Fibroblast of upper back skin (primary cell): ENCODE measurements around the gene TXNIP.
A peak's percentile ranks its signal among the peaks of the same experiment; 100 is the strongest.

Source experiments
- DNase-seq: peaks from one replicate; pipeline ENCODE4 v3.0.0-alpha.2; 2013

TXNIP gene

GRCh38 chr1:145961425-145962156, 34.8 kb downstream of the TXNIP start:
- no peak for DNase-seq

- DNase-seq, result no peak
These were observed 35.3 kb downstream of the TXNIP start for GRCh38 chr1:145961109-145961424.

- DNase-seq, result peak; percentile 58
These were observed 35.8 kb downstream of the TXNIP start for GRCh38 chr1:145960468-145961108.

- DNase-seq, result no peak
These were observed 36.4 kb downstream of the TXNIP start for GRCh38 chr1:145959957-145960467.

DNA sequence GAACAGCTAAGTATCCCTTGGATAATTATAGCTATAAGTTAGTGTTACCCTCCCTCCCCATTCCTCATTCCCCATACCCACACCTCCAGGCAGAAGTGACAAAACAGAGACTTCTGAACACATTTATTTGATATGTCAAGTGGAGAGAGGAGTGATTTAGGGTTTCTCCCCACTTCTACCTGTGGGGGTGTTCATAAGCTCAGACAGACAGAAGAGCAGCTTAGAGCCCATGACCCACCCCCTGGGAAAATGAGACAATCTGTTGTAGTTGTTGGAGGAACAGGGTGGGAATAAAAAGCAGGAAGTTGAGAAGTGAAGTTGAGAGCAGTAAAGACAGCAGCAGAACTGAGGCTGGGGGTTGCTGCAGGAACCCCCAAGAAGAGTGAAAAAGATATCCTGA, 37.0 kb downstream of the TXNIP start:
- DNase-seq, result no peak

- no peak for DNase-seq
These were observed 37.6 kb downstream of the TXNIP start for GRCh38 chr1:145958734-145959133.

- peak; percentile 97 for DNase-seq
These were observed 38.7 kb downstream of the TXNIP start, which contains the start of gene LIX1L for GRCh38 chr1:145957443-145958319. Gene LIX1L, minus strand, starts transcription at chr1:145958017. Its CDS starts 90 bp downstream, at chr1:145957927.

DNA sequence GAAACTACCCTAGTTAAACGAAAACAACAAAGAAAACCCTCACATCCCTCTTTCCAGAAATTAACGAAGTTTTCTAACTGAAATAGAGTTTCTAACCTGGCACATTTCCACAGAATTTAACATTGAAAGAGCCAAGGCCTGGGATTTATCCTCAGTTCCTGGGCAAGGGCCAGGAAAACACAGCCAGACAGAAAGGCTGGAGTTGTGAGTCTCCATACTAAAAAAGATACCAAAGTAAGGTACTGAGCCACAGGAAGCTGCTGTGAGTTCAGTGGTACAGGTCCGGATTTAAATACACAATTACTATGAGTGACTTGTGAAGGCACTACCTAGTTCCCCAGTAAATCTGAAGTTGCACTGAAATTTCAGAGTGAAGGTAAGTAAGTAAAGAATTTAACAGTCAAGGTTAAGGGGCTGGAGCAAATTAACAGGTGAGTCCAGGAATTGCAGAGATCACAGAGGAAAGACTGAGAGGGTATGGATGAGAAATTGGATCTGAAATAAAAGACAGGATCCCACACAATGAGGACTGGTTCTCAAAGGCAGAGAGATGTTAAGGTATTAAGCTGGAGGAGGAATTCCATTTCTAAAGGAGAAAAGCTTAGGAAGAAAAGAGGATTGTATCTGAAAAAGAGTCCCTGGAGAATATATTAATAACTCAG, 39.5 kb downstream of the TXNIP start:
- peak; percentile 55 for DNase-seq

DNA sequence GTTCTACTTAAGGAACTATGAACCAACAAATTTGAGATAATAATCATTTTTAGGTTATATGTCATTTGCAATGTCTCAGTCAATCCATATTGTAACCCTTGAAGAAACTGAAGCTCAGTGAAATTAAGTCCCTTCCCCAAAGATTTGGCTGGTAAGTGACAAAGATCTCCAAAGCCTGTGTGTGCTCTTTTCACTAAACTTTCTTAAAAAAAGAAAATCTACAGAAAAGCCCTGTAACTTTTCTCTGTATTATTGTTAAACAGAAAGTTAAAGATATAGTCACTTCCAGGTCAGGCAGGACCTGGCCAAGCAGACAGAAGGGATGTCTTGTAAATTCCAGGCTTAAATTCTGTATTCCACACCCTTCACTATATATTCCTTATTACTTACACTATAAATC, 40.0 kb downstream of the TXNIP start:
- no peak for DNase-seq

GRCh38 chr1:145955436-145955835, 40.9 kb downstream of the TXNIP start:
- no peak for DNase-seq

- no peak for DNase-seq
These were observed 42.5 kb downstream of the TXNIP start for GRCh38 chr1:145953861-145954260.

- DNase-seq, result no peak
These were observed 43.5 kb downstream of the TXNIP start for GRCh38 chr1:145952903-145953302.

DNA sequence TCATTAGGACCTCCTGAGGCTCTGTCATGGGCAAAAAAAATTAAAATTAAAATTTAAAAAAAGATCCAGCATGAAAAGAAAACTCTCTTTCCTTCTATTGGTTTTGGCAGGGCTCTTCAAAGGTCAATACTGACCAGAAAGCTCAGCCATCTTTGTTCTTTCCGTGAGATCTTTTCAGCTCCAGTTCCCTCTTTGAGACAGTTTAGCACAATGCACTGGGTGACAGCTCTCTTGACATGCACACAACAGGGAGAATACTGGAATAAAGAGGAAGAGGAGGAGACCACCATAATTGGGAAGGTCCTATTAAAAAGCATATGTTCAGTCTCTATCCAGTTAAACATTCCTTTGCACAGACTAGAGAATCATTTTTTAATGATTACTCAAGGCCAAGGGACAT, 44.9 kb downstream of the TXNIP start:
- DNase-seq, result no peak

- DNase-seq, result peak; percentile 35
These were observed 47.2 kb downstream of the TXNIP start for GRCh38 chr1:145949219-145949618.

GRCh38 chr1:145947551-145947950, 48.8 kb downstream of the TXNIP start:
- no peak for DNase-seq

- DNase-seq, result no peak
These were observed 49.8 kb downstream of the TXNIP start for GRCh38 chr1:145946477-145946986.

- DNase-seq, result no peak
These were observed 51.8 kb downstream of the TXNIP start for GRCh38 chr1:145944532-145944931.

- no peak for DNase-seq
These were observed 53.5 kb downstream of the TXNIP start for GRCh38 chr1:145942871-145943270.
